Stimulated activated naive B cell treated with anti-CD40 and anti-IgM and Interleukin-4, amounts not matched to agents 10 μg/mL and 1 μg/mL and 100 μg/mL, for 72 hours (primary cell): ENCODE measurements around the gene CTLA4.

Experiments used
- ATAC-seq, 2 donors: fragments of 150-1000 bp; cut with Tn5 transposase; replicated peaks; 2 replicates each; pipeline ENCODE4 v1.10.0; 2021; ENCODE audit warnings: moderate library complexity in 1 of 2
- DNase-seq: peaks from one replicate; pipeline ENCODE4 v3.0.0; 2021
- H3K27ac Mint-ChIP-seq: one replicate; pipeline ENCODE4 v1.8.0; 2022; ENCODE audit warnings: mild to moderate bottlenecking, mixed read lengths
- H3K27me3 Mint-ChIP-seq, 2 donors: one replicate each; pipeline ENCODE4 v1.8.0; 2022; ENCODE audit warnings: mixed read lengths in 2 of 2
- H3K36me3 Mint-ChIP-seq, 2 donors: one replicate each; pipeline ENCODE4 v1.8.0; 2022; ENCODE audit warnings: mixed read lengths in 2 of 2, mild to moderate bottlenecking in 1 of 2
- H3K4me1 Mint-ChIP-seq, 2 donors: one replicate each; pipeline ENCODE4 v1.8.0; 2022; ENCODE audit warnings: mixed read lengths in 2 of 2, mild to moderate bottlenecking in 1 of 2
- H3K4me3 Mint-ChIP-seq, 2 donors: one replicate each; pipeline ENCODE4 v1.8.0; 2022; ENCODE audit warnings: mild to moderate bottlenecking in 2 of 2, mixed read lengths in 2 of 2, moderate library complexity in 1 of 2
- H3K9me3 Mint-ChIP-seq, 2 donors: one replicate each; pipeline ENCODE4 v1.8.0; 2022; ENCODE audit warnings: mixed read lengths in 2 of 2, mild to moderate bottlenecking in 1 of 2

Gene CTLA4

DNA sequence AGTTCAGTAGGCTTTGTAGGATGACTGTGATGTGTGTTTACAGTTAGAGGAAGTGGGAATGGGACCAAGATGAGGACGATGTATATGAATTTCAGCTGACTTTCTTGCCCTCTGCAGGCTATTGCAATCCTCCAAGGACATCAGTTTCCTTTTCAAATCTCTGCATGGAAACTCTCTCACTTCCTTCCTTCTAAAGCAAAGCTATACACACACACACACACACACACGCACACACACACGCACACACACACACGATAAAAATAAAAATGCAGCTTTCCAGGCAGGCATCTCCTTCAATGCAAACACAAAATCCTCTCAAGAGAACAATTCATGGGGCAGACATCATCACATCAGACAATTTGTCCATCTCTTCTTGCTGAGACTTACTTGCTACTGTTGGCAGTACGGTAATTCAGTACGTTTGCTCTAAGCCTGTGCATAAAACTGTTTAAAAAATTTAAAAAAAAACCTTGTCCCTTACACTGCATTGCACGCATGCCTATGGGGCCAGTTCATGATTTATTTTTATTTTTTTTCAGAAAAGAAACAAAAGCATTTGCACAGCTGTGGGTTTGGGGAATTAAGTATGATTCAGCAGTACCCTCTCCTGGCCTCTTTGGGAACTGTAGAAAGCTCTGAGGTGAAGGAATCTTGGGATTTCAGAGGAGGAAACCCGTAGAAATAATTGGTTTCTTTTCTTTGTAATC, 41.8 kb downstream of the CTLA4 start:
- DNase-seq = no peak
- no peaks in the 10 kb centered on the region for H3K36me3 Mint-ChIP-seq
- H3K27ac Mint-ChIP-seq = no peak overlapping the region
- peak; percentile 72 to 84 for ATAC-seq
- H3K4me3 Mint-ChIP-seq = no peak overlapping the region
- H3K27me3 Mint-ChIP-seq = peaks cover 0 to 11% of the 10 kb centered on the region in 2 donors
- no peaks in the 10 kb centered on the region for H3K9me3 Mint-ChIP-seq
- H3K4me1 Mint-ChIP-seq = peaks cover 8 to 10% of the 10 kb centered on the region in 2 donors

DNA sequence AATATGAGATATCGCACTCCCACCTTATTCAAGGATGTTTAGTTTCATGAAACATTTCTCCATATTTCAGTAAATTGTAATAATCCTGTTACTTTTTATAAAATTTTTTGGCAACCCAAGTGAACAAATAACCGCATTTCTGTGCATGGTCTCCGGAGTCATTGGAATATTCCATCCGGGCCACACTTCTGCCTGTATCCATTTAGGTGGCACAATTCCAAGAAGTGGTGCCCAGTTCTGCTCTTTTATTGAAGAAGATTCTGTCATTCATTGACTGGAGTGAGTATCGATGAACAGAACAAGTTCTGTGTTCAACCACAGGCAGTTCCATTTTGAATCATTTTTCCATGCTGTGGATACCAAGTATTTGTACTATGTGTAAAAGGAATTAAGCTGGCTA, 42.4 kb downstream of the CTLA4 start:
- Mint-ChIP-seq H3K27ac (no peak overlapping the region), H3K4me3 (no peak overlapping the region), H3K27me3 (peaks cover 0 to 11% of the 10 kb centered on the region in 2 donors), H3K4me1 (peaks cover 8 to 15% of the 10 kb centered on the region in 2 donors), H3K36me3 (no peaks in the 10 kb centered on the region), H3K9me3 (no peaks in the 10 kb centered on the region)
- DNase-seq (no peak), ATAC-seq (peak in 1 of 2 donors; percentile 28)

GRCh38 chr2:203913947-203914346, 46.4 kb downstream of the CTLA4 start:
- Mint-ChIP-seq H3K9me3 (peaks cover 0 to 2% of the 10 kb centered on the region in 2 donors), H3K27me3 (peaks cover 17 to 26% of the 10 kb centered on the region in 2 donors), H3K36me3 (no peaks in the 10 kb centered on the region), H3K27ac (no peak overlapping the region), H3K4me3 (no peak overlapping the region), H3K4me1 (peaks cover 6 to 14% of the 10 kb centered on the region in 2 donors)
- DNase-seq (no peak), ATAC-seq (no peak)

DNA sequence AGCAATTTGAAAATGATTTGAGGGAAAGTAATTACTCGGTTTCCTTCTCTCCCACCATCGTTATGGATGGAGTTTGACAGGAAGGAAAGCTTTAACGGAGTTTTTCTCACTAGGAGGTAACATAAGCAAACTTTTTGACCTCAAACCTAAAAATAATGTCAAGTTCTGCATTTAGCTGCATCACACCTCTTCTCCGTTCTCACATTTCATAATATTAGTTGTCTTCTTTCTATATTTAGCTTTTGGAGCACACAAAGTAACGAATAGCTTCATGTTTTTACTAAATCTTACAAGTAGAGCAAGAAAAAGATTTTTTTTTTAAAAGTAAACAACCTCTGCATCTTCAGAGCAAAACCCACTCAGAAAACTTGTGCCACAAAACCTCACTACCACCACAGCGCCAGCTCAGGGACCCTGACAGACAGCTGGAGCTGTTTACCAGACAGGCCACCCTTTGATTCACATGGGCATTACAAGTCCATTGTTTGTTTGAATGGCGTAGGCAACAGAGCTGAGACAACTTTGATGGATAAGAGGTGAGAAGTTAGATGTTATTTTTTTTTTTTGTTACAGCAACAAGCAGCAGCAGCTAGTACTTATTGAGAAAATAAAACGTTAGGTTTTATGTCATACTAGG, 47.1 kb downstream of the CTLA4 start:
- peaks cover 3 to 7% of the 10 kb centered on the region in 2 donors for H3K4me1 Mint-ChIP-seq
- no peak overlapping the region for H3K4me3 Mint-ChIP-seq
- ATAC-seq (peak in 1 of 2 donors; percentile 31), DNase-seq (no peak)
- peaks cover 25 to 26% of the 10 kb centered on the region in 2 donors for H3K27me3 Mint-ChIP-seq
- no peaks in the 10 kb centered on the region for H3K36me3 Mint-ChIP-seq
- no peak overlapping the region for H3K27ac Mint-ChIP-seq
- H3K9me3 Mint-ChIP-seq = peaks cover 0 to 2% of the 10 kb centered on the region in 2 donors

- Mint-ChIP-seq H3K27me3 (peaks cover 25 to 26% of the 10 kb centered on the region in 2 donors), H3K4me1 (peaks cover 0 to 7% of the 10 kb centered on the region in 2 donors), H3K27ac (no peak overlapping the region), H3K4me3 (no peak overlapping the region), H3K36me3 (no peaks in the 10 kb centered on the region), H3K9me3 (peaks cover 0 to 2% of the 10 kb centered on the region in 2 donors)
- DNase-seq (no peak), ATAC-seq (no peak)
Observed at GRCh38 chr2:203915256-203915655, 47.7 kb downstream of the CTLA4 start.

- no peak overlapping the region for H3K4me3 Mint-ChIP-seq
- peaks cover 0 to 7% of the 10 kb centered on the region in 2 donors for H3K4me1 Mint-ChIP-seq
- peaks cover 0 to 2% of the 10 kb centered on the region in 2 donors for H3K9me3 Mint-ChIP-seq
- no peaks in the 10 kb centered on the region for H3K36me3 Mint-ChIP-seq
- ATAC-seq (no peak), DNase-seq (no peak)
- H3K27ac Mint-ChIP-seq = no peak overlapping the region
- peaks cover 25 to 26% of the 10 kb centered on the region in 2 donors for H3K27me3 Mint-ChIP-seq
Observed at GRCh38 chr2:203916756-203917155, 49.2 kb downstream of the CTLA4 start.

- Mint-ChIP-seq H3K27me3 (peaks cover 25% of the 10 kb centered on the region in 2 donors), H3K4me1 (peaks cover 0 to 7% of the 10 kb centered on the region in 2 donors), H3K36me3 (no peaks in the 10 kb centered on the region), H3K4me3 (no peak overlapping the region), H3K9me3 (peaks cover 0 to 2% of the 10 kb centered on the region in 2 donors), H3K27ac (no peak overlapping the region)
- ATAC-seq (no peak), DNase-seq (no peak)
Observed at GRCh38 chr2:203918264-203918663, 50.7 kb downstream of the CTLA4 start.

DNA sequence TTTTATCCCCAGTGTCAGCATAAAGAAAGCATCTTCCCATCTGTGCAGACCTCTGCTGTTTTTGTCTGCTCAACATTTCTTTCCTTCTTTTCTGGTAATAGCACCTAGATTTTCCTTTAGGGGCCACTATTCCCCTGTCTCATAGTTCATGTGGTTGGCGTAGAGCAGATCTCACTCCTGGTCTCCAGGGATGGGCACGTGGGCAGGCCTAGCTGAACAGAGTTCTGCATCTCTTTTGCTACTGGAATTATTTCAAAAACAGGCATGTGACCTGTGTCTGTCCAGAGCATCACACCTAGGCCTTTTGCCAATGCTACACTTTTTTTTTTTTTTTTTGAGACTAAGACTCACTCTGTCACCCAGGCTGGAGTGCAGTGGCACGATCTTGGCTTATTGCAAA, 51.3 kb downstream of the CTLA4 start:
- Mint-ChIP-seq H3K27me3 (peaks cover 23 to 25% of the 10 kb centered on the region in 2 donors), H3K4me1 (peaks cover 0 to 7% of the 10 kb centered on the region in 2 donors), H3K4me3 (no peak overlapping the region)

More for the DNA sequence above, 51.3 kb downstream of the CTLA4 start:
- DNase-seq = no peak
- Mint-ChIP-seq H3K36me3 (no peaks in the 10 kb centered on the region), H3K9me3 (peaks cover 0 to 2% of the 10 kb centered on the region in 2 donors), H3K27ac (no peak overlapping the region)
- no peak for ATAC-seq
